ENCODE measurements around the gene MACROD1.
"Not testable (repeated sequence)": the region's sequence is repeated elsewhere in the genome, so short reads cannot be mapped to it uniquely, and the experiment has no call there.

The MACROD1 gene

GRCh38 chr11:64185693-64186491 is 20.0 kb upstream of the MACROD1 start, which contains the start of gene STIP1:
Gene STIP1 (plus strand): TSS chr11:64186171. CDS start chr11:64186262, 91 bp downstream.
- peak; percentile 100 for DNase-seq (ENCODE audit: low spot score)

GRCh38 chr11:64185175-64185692 is 19.3 kb upstream of the MACROD1 start:
- DNase-seq (ENCODE audit: low spot score), result peak; percentile 77

GRCh38 chr11:64183890-64184289 is 18.0 kb upstream of the MACROD1 start:
- DNase-seq (ENCODE audit: low spot score), result no peak

DNA sequence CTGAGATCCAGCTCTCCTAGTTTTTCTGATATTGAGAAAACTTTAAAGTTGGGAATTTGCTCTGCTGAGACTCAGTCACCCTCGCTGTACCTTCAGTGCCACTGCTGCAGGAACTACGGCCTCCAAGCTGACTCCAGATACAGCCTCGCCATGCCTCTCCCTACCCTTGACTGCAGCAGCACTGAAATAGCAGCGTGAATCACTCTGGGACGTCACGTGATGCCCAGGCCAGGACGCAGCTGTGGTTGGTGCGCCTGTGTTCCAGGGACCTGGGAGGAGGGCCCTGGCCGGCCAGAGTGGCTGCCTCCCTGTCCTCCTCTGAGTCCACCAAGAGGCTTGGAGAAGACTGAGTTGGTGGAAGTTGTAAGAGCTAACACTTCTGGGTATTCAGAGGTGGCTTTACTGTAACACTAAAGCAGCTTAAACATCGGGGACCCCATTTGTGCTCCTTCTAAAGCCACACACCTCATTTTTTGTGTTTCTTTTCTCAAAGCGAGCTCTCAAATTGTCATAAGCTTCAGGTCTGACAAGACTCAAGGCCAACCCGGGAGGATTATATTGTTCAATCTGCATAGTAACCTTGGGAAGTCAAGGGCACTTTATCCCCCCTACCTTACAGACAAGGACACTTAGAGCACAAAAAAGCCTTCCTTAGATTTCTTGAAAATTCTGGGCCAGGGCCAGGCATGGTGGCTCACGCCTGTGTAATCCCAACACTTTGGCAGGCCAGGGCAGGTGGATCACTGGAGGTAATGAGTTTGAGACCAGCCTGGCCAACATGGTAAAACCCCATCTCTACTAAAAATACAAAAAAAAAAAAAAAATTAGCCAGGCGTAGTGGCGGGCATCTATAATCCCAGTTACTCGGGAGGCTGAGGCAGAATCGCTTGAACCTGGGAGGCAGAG is 15.8 kb upstream of the MACROD1 start:
- DNase-seq (ENCODE audit: low spot score), result peak; percentile 96

- no peak for DNase-seq (ENCODE audit: low spot score)
Measured at GRCh38 chr11:64180891-64181290, 15.0 kb upstream of the MACROD1 start.

GRCh38 chr11:64178951-64179639 is 13.2 kb upstream of the MACROD1 start:
- no peak for DNase-seq (ENCODE audit: low spot score)

- no peak for DNase-seq (ENCODE audit: low spot score)
Measured at GRCh38 chr11:64178203-64178602, 12.3 kb upstream of the MACROD1 start.

- DNase-seq (ENCODE audit: low spot score), result no peak
Measured at GRCh38 chr11:64176751-64177150, 10.8 kb upstream of the MACROD1 start.

- no peak for DNase-seq (ENCODE audit: low spot score)
Measured at GRCh38 chr11:64173616-64174355, 7.9 kb upstream of the MACROD1 start.

DNA sequence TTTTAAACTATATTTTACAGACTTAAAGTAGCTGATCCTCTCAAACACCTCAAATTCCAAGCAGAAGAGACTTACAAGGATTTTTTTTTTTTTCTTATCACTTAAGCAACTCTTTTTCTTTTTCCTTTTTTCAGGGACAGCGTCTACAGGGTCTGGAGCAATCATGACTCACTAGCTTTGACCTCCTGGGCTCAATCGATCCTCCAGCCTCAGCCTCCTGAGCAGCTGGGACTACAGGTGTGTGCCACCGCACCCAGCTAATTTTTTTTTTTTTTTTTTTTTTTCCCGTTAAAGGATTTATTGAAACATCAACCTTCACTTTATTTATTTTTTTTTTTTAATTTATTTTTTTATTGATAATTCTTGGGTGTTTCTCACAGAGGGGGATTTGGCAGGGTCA is 4.5 kb upstream of the MACROD1 start:
- no peak for DNase-seq (ENCODE audit: low spot score)

DNA sequence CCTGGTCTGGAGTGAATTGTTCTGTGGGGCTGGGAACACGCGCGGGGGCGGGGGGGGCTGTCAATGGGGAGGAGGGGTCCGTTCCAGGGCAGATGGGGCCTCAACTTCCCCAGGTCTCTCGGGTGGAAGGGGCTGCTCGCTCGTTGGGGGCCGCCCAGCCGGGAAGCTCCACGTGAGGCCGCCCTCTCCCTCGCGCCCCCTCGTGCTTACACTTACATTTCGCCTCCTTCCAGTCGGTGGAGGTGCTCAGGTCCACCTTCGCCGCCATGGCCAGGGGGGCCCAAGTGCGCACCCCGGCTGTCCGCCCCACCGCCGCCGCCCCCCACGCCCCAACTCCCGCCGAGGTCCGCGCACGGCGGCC is 452 bp downstream of the MACROD1 start:
- no peak for DNase-seq (ENCODE audit: low spot score)

DNA sequence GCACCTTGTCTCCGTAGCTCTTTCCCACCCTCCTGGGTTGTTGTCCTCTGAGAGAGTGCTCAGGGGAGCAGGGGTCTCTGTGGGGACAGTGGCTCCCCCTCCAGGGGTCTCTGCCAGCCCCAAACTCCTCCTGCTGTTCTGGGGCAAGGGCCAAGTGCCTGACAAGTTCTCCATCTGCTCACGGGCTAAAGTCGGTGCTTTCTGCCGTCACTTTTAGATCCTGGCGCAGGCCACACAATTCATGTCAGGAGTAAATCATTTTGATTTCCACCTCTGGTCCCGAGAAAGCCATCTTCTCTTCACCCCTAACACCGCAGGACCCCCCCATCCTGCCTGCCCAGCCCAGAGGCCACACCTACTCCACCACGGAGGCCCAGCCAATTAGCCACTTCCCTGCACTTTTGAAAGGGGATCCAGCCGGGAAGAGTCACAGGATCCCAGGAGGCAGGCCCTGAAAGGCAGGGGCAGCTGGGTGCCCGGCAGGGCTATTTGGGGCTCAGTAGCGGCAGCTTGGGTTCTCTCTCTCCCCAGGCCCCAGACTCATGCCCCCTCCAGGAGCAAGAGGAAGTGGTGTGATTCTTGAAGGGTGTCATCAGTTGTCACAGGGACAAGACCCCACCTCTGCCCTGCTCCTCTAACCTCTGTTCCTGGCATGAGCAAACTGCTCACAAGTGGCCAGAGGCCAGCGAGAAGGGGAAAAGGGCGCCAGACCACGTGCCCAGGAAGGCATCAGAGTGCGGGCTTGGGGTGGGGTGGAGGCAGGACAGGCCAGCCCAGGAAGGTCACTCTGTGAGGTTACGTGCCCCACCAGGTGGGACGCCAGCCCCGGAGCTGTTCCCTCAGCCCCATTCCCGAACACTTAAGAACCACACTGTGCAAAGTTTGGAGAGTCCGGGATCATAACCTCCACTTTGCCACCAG is 1.3 kb downstream of the MACROD1 start:
- peak; percentile 37 for DNase-seq (ENCODE audit: low spot score)

- DNase-seq (ENCODE audit: low spot score), result no peak
Measured at GRCh38 chr11:64163951-64164350, 2.0 kb downstream of the MACROD1 start.

GRCh38 chr11:64162769-64163168 is 3.1 kb downstream of the MACROD1 start:
- DNase-seq (ENCODE audit: low spot score), result not testable (repeated sequence)

DNA sequence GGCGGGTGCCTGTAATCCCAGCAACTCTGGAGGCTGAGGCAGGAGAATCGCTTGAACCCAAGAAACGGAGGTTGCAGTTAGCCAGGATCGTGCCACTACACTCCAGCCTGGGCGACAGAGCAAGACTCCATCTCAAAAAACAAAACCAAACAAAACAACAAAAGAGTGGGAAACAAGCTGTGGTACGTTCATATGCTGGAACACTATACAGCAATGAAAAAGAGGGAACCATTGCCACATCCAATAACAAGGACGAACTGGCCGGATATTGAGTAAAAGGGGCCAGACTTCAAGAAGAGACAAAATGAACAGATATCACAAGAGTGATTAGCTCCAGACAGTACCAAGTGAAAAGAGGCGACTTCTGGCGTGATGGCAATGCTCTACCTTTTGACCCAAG is 4.9 kb downstream of the MACROD1 start:
- no peak for DNase-seq (ENCODE audit: low spot score)

DNA sequence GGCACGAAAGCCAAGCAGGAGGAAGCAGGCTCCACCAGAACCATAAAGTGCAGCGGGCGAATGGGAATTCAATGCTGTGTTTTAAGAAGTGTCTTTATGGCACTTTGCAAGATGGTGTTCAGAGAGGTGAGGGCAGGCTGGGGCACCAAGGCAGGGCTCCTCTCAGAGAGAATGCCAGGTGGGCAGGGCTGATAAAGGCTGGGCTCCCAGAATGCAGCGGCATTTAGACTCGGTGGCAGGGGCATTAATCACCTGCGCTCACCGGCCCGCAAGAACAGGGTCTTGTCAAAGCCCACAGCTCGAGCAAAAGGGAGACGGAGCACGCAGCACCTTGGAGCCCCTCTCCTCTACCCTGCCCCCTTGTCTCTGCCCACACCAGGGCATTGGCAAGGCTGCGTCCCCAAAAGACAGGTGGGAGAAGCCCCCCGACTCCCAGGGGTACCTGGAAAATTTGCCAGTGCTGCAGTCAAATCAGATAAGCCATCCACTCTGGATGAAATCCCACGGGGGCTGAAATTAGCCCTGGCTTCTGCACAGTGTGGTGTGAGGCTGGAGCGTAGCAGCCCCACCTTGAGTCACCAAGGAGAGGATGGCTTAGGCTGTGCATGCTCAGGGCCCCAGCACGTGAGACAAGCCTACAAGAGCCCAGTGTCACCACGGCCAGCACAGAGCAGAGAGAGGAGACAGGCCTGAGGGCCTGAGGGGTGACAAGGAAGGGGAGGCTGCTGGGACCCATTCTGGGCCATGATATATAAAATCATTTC is 8.1 kb downstream of the MACROD1 start:
- no peak for DNase-seq (ENCODE audit: low spot score)

DNA sequence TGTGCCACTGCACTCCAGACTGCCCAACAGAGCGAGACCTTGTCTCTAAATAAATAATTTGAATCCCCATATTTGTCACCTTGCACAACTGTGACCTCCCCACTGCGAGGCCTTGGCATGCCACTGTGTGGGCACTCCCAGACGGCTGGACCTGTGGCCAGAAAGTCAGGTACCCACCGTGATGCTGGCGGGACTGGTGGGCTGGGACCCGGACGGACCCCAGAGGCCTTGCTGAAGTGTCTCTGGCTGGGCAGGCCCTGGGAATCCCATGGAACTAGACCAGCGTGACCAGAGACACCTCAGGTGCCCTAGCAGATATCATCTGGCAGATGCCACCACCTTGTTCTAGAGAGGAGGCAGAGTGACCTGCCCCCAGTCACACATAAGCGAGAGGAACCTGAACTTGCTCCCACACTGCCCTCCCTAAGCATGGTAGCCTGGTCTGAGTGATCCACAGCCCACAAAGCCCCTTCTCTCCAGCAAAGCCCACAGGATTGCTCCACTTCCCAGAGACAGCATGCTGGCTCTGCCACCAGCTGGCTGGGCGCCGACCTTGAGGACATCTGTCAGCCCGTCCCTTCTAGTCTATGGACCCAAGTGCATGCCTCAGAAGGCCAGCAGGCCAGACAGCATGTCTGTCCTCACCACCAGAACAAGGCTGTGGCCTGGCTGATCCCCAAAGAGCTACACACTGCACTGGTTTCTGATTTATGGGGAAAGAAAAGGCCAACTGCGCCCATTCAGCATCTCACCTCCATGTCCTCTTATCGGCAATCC is 9.5 kb downstream of the MACROD1 start:
- DNase-seq (ENCODE audit: low spot score), result no peak

DNA sequence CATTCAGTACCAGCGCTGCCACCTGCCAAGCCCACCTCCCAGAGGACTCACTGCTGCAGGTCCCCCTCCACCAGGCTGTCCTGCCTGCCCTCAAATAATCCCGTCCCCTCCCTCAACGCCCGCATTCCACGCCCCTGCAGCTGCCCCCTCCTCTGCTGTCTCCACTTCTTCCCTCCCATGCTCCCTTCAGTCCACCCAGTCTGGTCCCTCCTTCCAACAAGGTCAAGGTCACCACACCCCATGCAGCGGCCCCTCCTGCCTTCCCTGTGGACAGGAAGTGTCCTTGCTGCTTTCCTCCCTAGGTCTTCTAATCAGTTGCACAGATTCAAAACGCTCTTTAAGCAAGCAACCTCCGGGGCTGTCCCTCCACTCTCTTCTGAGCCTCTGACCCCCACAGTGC is 12.1 kb downstream of the MACROD1 start:
- no peak for DNase-seq (ENCODE audit: low spot score)
